Superior temporal gyrus (tissue), 1 donor: ENCODE data around the gene FANCB.

Experiments used
- DNase-seq: peaks from one replicate; pipeline ENCODE4 v3.0.0-alpha.2; 2016; ENCODE audit errors: extremely low spot score

Gene FANCB

DNA sequence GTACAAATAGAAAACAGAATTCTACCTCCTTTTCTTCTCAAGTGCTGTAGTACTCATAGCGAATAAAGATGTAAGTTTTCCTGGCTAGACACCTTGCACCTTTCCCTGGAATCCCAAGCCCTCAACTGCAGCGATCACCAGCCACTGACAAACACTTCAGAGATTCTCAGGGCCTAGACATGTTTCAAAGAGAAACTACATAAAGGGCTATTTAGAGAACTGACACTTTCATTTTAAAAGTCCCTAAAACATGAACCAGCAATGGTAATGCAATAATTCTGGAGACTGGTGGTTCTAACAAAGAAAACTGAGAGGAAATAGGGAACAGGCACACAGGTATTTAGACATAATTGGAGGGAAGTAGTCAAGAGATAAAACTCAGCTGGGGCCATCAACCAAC is 35.7 kb downstream of the FANCB start:
- DNase-seq = no peak

- no peak for DNase-seq
These were observed 40.3 kb downstream of the FANCB start for GRCh38 chrX:14832586-14832985.

DNA sequence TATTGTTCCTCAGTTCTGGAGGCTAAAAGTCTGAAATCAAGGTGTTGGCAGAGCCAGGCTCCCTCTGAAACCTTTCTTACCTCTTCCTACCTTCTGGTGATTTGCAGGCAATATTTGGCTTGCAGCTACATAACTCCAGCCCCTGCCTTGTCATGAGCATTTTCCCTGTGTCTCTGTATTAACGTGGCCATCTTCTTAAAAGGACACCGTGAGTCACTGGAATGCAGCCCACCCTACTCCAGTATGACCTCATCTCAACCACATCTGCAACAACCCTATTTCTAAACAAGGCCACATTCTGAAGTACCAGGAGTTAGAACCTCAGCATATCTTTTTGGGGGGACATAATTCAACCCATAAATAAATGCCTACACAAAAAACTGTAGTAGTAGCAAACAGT is 40.7 kb downstream of the FANCB start:
- DNase-seq = no peak

GRCh38 chrX:14829643-14830042 is 43.2 kb downstream of the FANCB start:
- DNase-seq = no peak

DNA sequence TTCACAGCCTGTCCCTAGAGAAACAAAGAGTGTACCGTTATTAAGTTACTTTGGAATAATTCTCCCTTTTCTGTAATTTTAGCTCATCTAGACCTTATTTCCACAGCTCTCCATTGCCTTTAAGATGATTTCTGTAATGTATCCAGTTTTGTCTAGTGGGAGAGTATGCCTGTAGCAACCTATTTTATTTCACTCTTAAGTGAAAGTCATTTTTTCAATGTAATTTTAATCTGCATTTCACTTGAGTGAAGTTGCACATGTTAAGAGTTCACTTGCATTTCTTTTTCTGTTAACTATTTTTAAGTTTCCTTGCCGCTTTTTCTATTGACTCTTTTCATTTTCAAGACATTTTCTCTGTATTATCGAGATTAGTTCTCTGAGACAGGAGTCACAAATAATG is 46.5 kb downstream of the FANCB start:
- no peak for DNase-seq

DNA sequence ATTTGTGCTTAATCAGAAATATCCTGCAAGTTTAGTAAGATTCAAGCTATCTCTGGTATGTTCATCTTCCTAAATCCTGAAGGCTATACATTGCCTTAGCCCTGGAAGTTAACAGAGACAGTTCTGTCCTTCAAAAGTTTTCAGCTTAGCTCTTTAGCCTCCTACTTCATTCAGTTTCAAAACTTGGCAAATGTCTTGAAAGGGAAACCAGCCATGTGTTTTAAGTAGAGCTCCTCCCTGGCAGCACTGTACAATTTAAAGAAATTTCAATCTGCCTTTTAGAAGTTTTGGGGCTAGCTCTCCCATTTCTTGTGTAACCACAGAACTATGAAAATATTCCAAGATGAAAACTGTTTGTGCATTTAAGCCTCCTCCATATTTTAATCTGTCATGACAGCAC is 47.0 kb downstream of the FANCB start:
- no peak for DNase-seq

DNA sequence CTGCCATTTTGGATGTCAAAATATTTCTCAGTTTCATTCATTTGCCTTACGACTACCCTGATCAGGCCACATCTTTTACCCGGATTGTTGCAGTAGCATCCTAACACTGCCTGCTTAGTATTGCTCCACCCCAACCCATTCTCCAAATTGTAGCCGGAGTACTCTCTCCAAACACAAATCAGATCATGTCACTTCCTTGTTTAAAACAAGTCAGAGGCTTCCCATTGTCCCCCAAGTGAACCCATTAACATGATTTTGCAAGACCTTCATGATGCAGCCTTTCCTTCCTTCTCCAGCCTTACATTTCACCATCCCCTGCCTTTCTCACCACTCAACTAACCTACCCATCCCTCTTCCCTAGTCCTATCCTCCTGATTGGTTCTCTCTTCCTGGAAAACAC is 53.1 kb downstream of the FANCB start:
- DNase-seq = no peak

- no peak for DNase-seq
These were observed 55.3 kb downstream of the FANCB start for GRCh38 chrX:14817571-14817970.

DNA sequence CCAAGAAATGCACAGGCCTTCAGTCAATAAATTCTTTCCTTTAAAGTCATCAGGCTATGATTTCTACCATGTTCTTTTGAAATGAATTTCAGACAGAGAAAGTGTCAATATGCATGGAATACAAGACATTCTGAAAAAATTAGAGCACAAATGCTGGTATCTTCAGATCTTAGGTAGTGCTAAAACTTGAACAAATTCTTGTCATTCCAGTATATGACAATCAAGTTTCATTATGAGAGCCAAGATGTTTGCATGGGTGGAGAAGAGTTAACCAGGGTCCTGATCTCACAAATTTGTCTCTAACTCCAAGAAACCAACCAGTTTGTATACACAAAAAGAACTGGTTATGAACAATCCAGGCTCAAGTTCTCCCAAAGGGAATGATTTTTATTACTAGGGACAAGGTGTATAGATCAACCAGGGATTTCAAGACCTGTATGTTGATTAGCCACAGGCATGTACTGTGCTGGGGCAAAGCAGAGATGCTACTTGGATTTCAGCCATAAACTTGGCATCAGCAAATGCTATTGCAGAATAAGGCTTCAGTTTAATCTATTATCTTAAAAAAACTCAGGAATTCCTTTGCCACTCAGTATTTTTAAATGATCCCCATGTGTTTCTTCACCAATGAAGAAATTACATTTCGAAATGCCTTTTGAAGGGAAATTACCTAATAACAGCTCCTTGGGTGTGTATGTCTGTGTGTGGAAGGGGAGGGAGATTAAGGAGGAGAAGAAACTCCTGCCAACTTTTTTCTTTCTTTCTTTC is 69.7 kb downstream of the FANCB start:
- no peak for DNase-seq

GRCh38 chrX:14801136-14801535 is 71.7 kb downstream of the FANCB start:
- no peak for DNase-seq

DNA sequence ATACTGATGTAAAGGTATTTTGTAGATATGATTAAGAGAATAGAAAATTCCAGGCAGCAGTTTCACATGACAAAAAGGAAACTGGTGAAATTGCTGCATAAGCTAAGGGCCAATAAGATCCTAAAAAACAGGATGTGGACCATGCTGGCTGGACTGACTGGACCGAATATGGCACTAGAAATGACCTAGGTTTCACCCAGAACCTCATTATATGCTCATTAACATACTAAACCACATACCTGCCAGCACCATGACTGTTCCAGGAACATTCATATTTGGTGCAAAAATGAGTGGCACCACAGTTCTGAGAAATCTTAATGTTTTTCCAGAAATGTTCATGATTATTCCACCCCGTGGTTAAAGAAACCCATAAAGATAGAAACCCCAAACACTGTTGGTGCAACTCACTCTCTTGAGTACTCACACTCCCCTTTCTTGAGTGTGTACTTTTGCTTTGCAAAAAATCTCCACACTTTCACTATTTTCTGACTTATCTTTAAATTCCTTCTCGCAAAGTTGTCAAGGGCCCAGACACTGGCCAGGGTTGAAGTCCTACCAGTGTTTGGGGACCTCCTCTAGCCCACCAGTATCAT is 74.0 kb downstream of the FANCB start:
- no peak for DNase-seq
